ENCODE data around the gene CCL20.

The CCL20 gene

GRCh38 chr2:227856697-227857096 lies 43.1 kb downstream of the CCL20 start:
- H3K36me3 ChIP-seq = no peaks in the 10 kb centered on the region
- no peak overlapping the region for H3K4me3 ChIP-seq (ENCODE audit: low read depth, low read length)
- H3K9me3 ChIP-seq (ENCODE audit: severe bottlenecking) = no peaks in the 10 kb centered on the region
- peaks cover 17% of the 10 kb centered on the region for H3K27me3 ChIP-seq (ENCODE audit: insufficient read depth, low read depth, severe bottlenecking)
- H3K27ac ChIP-seq = no peak overlapping the region
- DNase-seq = no peak
- TF ChIP-seq CTCF (IDR thresholded peaks at IDR 0.05; ENCODE audit: low read depth, low read length) = no peak

DNA sequence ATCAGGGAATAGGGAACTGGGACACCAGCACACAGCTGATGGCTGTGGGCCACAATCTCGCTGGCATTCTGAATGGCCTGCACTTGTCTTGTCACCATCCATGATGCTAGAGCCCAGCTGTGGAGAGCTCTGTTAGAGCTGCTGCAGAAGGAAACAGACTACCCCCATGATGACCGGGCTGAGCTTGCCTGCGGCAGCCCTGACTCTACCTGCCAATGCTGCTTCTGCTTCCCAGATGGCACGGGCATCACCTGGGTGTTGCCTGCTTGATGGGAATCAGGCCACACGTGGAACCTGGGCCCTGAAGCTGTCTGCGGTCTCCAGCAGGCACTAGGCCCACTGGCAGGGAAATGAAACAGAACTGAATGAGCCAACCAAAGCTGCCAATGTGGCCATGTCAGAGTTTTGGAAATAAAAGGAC lies 46.6 kb downstream of the CCL20 start:
- H3K27ac ChIP-seq = no peak overlapping the region
- no peak for DNase-seq
- H3K9me3 ChIP-seq (ENCODE audit: severe bottlenecking) = no peaks in the 10 kb centered on the region

GRCh38 chr2:227861011-227861410 lies 47.4 kb downstream of the CCL20 start:
- TF ChIP-seq CTCF (IDR thresholded peaks at IDR 0.05; ENCODE audit: low read depth, low read length) = no peak
- H3K27ac ChIP-seq = no peak overlapping the region
- no peaks in the 10 kb centered on the region for H3K9me3 ChIP-seq (ENCODE audit: severe bottlenecking)
- H3K4me3 ChIP-seq (ENCODE audit: low read depth, low read length) = no peak overlapping the region
- peaks cover 10% of the 10 kb centered on the region for H3K27me3 ChIP-seq (ENCODE audit: insufficient read depth, low read depth, severe bottlenecking)
- H3K36me3 ChIP-seq = no peaks in the 10 kb centered on the region
- DNase-seq = no peak

More for the DNA sequence above, 46.6 kb downstream of the CCL20 start:
- H3K27me3 ChIP-seq (ENCODE audit: insufficient read depth, low read depth, severe bottlenecking) = peaks cover 2% of the 10 kb centered on the region
- no peaks in the 10 kb centered on the region for H3K36me3 ChIP-seq
- H3K4me3 ChIP-seq (ENCODE audit: low read depth, low read length) = no peak overlapping the region
- TF ChIP-seq CTCF (IDR thresholded peaks at IDR 0.05; ENCODE audit: low read depth, low read length) = no peak

- Histone ChIP-seq H3K9me3 (ENCODE audit: severe bottlenecking) (no peaks in the 10 kb centered on the region), H3K27ac (no peak overlapping the region), H3K36me3 (no peaks in the 10 kb centered on the region), H3K27me3 (ENCODE audit: insufficient read depth, low read depth, severe bottlenecking) (peaks cover 18% of the 10 kb centered on the region), H3K4me3 (ENCODE audit: low read depth, low read length) (no peak overlapping the region)
- DNase-seq = no peak
- peak; percentile 26; the same call in 1 of the 2 replicates for TF ChIP-seq CTCF (IDR thresholded peaks at IDR 0.05; ENCODE audit: low read depth, low read length)
Observed at GRCh38 chr2:227862227-227862740, 48.6 kb downstream of the CCL20 start.

DNA sequence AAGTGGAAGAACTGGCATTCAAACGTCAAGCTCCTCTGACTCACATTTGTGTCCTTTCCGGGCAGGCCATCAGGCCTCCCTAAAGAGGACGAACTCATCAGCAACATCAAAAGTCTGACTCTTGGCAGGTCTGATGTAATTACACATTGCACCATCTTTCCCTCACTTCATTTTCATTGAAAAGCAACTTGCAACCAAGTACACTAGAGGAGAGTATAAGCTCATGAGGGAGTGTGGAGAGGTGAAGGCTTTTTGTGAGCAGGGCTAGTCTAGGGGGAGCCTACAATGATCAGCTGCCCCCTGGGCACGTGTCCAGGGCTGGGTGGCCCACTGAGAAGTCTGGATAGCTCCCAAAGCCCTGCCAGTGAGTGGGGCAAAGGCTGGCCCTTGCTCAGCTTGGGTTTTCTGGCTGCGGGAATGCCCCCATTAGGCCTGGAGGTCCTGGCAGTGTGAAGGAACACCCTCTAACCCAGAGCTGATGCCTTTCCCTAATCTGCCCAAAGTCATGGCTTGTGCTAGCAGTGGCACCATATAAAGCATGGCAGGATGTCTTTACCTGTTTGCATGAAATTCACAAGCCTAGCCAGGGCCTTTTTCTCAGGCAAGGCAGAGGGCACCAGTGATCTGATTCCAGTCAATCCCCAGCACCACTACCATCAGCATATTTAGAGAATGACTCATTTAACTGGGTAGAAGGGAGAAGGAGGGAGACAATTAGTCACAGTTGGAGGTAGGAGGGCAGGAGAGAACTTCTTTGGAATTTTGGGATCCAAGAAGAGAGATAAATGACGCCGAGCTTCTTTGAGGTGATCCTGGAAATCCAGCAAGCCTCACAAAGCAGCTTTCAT lies 49.3 kb downstream of the CCL20 start:
- no peak for TF ChIP-seq CTCF (IDR thresholded peaks at IDR 0.05; ENCODE audit: low read depth, low read length)
- Histone ChIP-seq H3K36me3 (no peaks in the 10 kb centered on the region), H3K27ac (no peak overlapping the region), H3K9me3 (ENCODE audit: severe bottlenecking) (no peaks in the 10 kb centered on the region), H3K27me3 (ENCODE audit: insufficient read depth, low read depth, severe bottlenecking) (peaks cover 21% of the 10 kb centered on the region), H3K4me3 (ENCODE audit: low read depth, low read length) (no peak overlapping the region)
- DNase-seq = no peak
